ENCODE data around the gene GARRE1. TPM values are rescaled to one million over a fixed set of nuclear protein-coding genes. Genes with fewer than 3 reads are reported as not detected.
"Not testable (repeated sequence)": the region's sequence is repeated elsewhere in the genome, so short reads cannot be mapped to it uniquely, and the experiment has no call there.

The GARRE1 gene
- polyA plus RNA-seq, 2 donors: 4.6 to 6.8 TPM

DNA sequence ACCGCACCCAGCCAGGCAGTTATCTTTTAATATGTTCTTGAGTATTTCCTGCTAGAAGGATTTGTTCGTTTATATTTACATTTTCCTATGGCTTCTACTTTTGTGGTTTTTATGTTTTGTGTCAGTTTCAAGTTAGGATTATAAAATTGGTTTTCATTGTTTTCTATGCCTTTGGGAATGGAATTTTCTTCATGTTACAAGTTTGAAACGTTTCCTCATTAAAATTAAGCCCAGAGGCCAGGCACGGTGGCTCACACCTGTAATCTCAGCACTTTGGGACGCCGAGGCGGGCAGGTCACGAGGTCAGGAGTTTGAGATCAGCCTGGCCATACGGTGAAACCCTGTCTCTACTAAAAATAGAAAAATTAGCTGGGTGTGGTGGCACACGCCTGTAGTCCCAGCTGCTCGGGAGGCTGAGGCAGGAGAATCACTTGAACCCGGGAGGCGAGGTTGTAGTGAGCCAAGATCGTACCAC is 37.6 kb upstream of the GARRE1 start:
- not testable (repeated sequence) for H3K4me1 ChIP-seq (ENCODE audit: control insufficient read depth in 2 of 2, insufficient read depth in 2 of 2, low read length in 1 of 2); H3K4me3 ChIP-seq (ENCODE audit: low read depth in 1 of 2, low read length in 2 of 2); H3K27me3 ChIP-seq (ENCODE audit: control insufficient read depth in 1 of 2, insufficient read depth in 2 of 2, low read length in 2 of 2); H3K27ac ChIP-seq (ENCODE audit: low read depth in 2 of 2, low read length in 1 of 2); H3K9me3 ChIP-seq (ENCODE audit: control insufficient read depth in 2 of 2, insufficient read depth in 1 of 2, low read depth in 1 of 2, low read length in 1 of 2); H3K36me3 ChIP-seq (ENCODE audit: control insufficient read depth in 2 of 2, insufficient read depth in 2 of 2, low read length in 1 of 2)
- WGBS, 2 donors: 83 to 88% methylated on average over 14 of the region's 14 CpGs

DNA sequence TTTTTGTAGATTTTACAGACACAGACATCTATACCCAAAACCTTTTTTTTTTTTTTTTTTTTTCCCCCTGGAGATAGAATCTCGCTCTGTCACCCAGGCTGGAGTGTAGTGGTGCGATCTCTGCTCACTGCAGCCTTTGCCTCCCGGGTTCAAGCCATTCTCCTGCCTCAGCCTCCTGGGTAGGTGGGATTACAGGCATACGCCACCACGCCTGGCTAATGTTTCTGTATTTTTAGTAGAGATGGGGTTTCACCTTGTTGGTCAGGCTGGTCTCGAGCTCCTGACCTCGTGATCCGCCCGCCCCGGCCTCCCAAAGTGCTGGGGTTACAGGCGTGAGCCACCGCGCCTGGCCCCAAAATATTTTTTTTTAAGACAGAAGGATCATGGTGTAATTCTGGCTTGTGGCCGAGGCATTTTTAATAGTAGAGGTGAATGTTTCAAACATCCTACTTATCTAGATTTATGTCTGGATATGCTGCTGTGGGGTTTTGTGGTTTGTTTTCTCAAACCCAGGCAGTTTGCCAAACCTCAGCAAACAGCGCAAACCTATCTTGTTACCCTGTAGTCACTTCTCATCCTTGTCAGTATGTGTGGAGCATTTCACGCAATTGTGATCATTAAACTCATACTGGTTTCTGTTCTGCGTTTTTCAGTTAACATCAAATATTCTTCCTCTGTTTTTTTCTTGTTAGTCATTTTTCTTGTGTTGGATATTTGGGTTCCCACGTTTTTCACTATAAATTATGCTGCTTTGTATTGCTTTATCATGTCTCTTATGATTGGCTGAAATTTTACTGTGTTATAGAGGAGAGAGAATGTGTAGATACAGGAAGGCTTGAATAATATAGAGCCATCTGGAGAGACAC is 36.2 kb upstream of the GARRE1 start:
- Histone ChIP-seq H3K27me3 (ENCODE audit: control insufficient read depth in 1 of 2, insufficient read depth in 2 of 2, low read length in 2 of 2) (no peaks in the 10 kb centered on the region), H3K4me3 (ENCODE audit: low read depth in 1 of 2, low read length in 2 of 2) (no peak overlapping the region), H3K27ac (ENCODE audit: low read depth in 2 of 2, low read length in 1 of 2) (no peak overlapping the region), H3K9me3 (ENCODE audit: control insufficient read depth in 2 of 2, insufficient read depth in 1 of 2, low read depth in 1 of 2, low read length in 1 of 2) (no peaks in the 10 kb centered on the region), H3K36me3 (ENCODE audit: control insufficient read depth in 2 of 2, insufficient read depth in 2 of 2, low read length in 1 of 2) (peaks cover 6 to 9% of the 10 kb centered on the region in 2 donors), H3K4me1 (ENCODE audit: control insufficient read depth in 2 of 2, insufficient read depth in 2 of 2, low read length in 1 of 2) (no peaks in the 10 kb centered on the region)
- WGBS, 2 donors: 71 to 72% methylated on average over 18 of the region's 18 CpGs

DNA sequence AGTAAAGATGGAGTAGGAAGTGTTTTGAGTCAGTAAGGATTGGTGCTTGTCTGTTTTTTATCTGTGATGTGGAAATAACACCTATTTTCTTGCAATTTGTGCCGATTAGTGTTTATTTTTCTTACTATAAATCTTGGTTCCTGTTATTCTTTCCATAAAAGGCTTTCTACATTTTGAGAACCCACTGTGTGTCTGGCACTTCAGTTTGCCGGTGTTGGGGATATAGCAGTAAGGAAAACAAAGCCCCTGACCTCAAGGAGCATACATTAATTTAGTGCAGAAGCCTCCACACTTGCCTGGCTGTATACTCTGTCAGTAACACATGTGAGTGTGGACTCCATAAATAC is 35.6 kb upstream of the GARRE1 start:
- WGBS, 2 donors: 67 to 76% methylated on average over 2 of the region's 2 CpGs
- peaks cover 10 to 12% of the 10 kb centered on the region in 2 donors for H3K36me3 ChIP-seq (ENCODE audit: control insufficient read depth in 2 of 2, insufficient read depth in 2 of 2, low read length in 1 of 2)
- H3K27ac ChIP-seq (ENCODE audit: low read depth in 2 of 2, low read length in 1 of 2): no peak overlapping the region
- H3K9me3 ChIP-seq (ENCODE audit: control insufficient read depth in 2 of 2, insufficient read depth in 1 of 2, low read depth in 1 of 2, low read length in 1 of 2): no peaks in the 10 kb centered on the region
- H3K4me1 ChIP-seq (ENCODE audit: control insufficient read depth in 2 of 2, insufficient read depth in 2 of 2, low read length in 1 of 2): no peaks in the 10 kb centered on the region
- no peak overlapping the region for H3K4me3 ChIP-seq (ENCODE audit: low read depth in 1 of 2, low read length in 2 of 2)
- H3K27me3 ChIP-seq (ENCODE audit: control insufficient read depth in 1 of 2, insufficient read depth in 2 of 2, low read length in 2 of 2): no peaks in the 10 kb centered on the region

DNA sequence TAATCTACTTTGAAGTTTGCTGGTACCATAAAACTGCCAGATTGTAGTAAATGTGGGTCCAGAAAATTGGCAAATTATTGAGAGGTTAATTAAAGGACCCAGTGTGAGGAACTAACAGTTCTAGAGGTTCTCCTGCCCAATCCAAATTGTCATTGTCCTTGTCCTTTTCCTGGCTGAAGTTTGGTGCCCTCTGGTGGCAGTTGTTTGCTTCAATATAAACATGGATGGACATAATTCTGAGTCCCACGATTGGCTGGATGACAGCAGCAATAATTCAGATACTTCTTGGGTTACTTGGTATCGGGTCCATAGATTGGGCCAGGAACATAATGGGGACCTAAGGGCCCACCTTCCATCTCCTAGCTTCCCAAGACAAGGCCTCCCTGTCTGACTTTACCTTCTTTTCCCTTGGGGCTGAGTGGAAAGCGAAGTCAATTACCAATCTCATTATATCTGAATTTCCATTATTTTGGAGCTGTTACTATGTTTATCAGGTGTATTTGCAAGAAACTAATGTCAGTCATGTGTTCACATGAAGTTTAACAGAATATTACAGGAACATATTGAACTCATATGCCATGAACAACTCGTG is 33.8 kb upstream of the GARRE1 start:
- Histone ChIP-seq H3K9me3 (ENCODE audit: control insufficient read depth in 2 of 2, insufficient read depth in 1 of 2, low read depth in 1 of 2, low read length in 1 of 2) (no peaks in the 10 kb centered on the region), H3K27ac (ENCODE audit: low read depth in 2 of 2, low read length in 1 of 2) (no peak overlapping the region), H3K4me3 (ENCODE audit: low read depth in 1 of 2, low read length in 2 of 2) (no peak overlapping the region), H3K27me3 (ENCODE audit: control insufficient read depth in 1 of 2, insufficient read depth in 2 of 2, low read length in 2 of 2) (no peaks in the 10 kb centered on the region), H3K4me1 (ENCODE audit: control insufficient read depth in 2 of 2, insufficient read depth in 2 of 2, low read length in 1 of 2) (no peaks in the 10 kb centered on the region), H3K36me3 (ENCODE audit: control insufficient read depth in 2 of 2, insufficient read depth in 2 of 2, low read length in 1 of 2) (peaks cover 9 to 17% of the 10 kb centered on the region in 2 donors)
- 71 to 72% methylated on average over 4 of the region's 4 CpGs for WGBS, 2 donors

DNA sequence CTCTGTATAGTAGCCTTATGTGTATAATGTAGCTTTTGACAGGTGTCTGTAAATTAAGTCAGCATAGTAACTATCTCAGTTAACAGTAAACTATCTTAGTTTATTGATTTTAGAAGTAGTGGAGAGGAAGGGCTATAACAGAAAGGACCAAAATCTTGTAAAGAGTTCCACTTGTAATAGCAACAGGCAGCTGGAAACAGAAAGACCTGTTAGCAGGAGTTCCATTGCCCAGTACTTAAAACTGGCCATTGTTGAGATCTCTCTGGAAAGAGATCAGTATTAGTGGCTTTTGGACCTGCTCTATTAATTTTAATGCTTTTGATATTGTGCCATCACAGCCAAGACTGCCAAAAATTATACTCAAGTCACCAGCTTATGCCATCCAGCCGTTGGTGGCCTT is 32.0 kb upstream of the GARRE1 start:
- Histone ChIP-seq H3K36me3 (ENCODE audit: control insufficient read depth in 2 of 2, insufficient read depth in 2 of 2, low read length in 1 of 2) (peaks cover 9 to 17% of the 10 kb centered on the region in 2 donors), H3K27me3 (ENCODE audit: control insufficient read depth in 1 of 2, insufficient read depth in 2 of 2, low read length in 2 of 2) (no peaks in the 10 kb centered on the region), H3K4me3 (ENCODE audit: low read depth in 1 of 2, low read length in 2 of 2) (no peak overlapping the region), H3K9me3 (ENCODE audit: control insufficient read depth in 2 of 2, insufficient read depth in 1 of 2, low read depth in 1 of 2, low read length in 1 of 2) (no peaks in the 10 kb centered on the region), H3K27ac (ENCODE audit: low read depth in 2 of 2, low read length in 1 of 2) (no peak overlapping the region), H3K4me1 (ENCODE audit: control insufficient read depth in 2 of 2, insufficient read depth in 2 of 2, low read length in 1 of 2) (no peaks in the 10 kb centered on the region)
- 47 to 61% methylated on average over 1 of the region's 1 CpG for WGBS, 2 donors

DNA sequence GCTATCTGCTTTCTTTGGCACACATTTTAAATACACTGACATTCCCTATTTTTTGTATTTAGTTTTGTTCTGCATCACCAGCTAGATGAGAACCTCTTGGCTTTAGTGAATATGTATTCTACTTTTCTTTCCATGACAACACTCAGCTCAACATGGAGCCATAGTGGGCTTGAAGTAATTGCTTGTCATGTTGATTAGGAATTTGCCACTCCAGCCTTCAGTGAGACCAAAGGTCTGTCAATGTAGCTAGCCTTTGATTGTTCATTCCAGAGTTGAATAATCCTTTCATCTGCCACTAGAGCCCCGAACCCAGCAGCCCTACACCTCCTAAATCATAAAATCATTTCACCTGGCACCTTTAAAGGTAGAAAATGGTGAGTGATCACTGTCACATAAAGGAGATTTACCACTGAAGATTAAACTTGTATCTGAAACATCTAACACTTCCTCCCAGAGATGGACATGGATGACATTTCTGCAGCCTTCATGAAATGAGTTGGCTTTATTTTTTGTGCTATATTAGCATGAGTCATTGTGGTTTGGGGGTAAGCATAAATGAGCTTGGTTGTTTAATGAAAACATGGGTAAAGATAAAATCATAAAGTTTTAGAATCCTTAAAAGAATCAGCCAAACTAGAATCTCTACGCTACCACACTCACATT is 29.2 kb upstream of the GARRE1 start:
- no peak overlapping the region for H3K4me3 ChIP-seq (ENCODE audit: low read depth in 1 of 2, low read length in 2 of 2)
- WGBS, 2 donors: 83 to 84% methylated on average over 2 of the region's 2 CpGs
- no peak overlapping the region for H3K27ac ChIP-seq (ENCODE audit: low read depth in 2 of 2, low read length in 1 of 2)
- H3K9me3 ChIP-seq (ENCODE audit: control insufficient read depth in 2 of 2, insufficient read depth in 1 of 2, low read depth in 1 of 2, low read length in 1 of 2): no peaks in the 10 kb centered on the region
- no peaks in the 10 kb centered on the region for H3K27me3 ChIP-seq (ENCODE audit: control insufficient read depth in 1 of 2, insufficient read depth in 2 of 2, low read length in 2 of 2)
- peaks cover 6 to 24% of the 10 kb centered on the region in 2 donors for H3K36me3 ChIP-seq (ENCODE audit: control insufficient read depth in 2 of 2, insufficient read depth in 2 of 2, low read length in 1 of 2)
- H3K4me1 ChIP-seq (ENCODE audit: control insufficient read depth in 2 of 2, insufficient read depth in 2 of 2, low read length in 1 of 2): no peaks in the 10 kb centered on the region

DNA sequence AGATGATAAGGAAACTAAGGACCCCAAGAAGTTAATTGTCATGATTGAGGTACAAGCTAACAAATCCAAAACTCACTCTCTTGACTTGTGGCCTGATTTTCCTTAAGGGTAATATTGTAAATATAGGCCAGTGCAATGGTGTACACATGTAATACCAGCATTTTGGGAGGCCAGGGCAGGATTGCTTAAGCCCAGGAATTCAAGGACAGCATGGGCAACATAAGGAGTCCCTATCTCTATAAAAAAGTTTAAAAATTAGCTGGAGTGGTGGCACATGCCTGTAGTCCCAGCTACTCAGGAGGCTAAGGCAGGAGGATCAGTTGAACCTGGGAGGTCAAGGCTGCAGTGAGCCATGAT is 28.7 kb upstream of the GARRE1 start:
- no peaks in the 10 kb centered on the region for H3K4me1 ChIP-seq (ENCODE audit: control insufficient read depth in 2 of 2, insufficient read depth in 2 of 2, low read length in 1 of 2)
- no peak overlapping the region for H3K27ac ChIP-seq (ENCODE audit: low read depth in 2 of 2, low read length in 1 of 2)
- peaks cover 8 to 24% of the 10 kb centered on the region in 2 donors for H3K36me3 ChIP-seq (ENCODE audit: control insufficient read depth in 2 of 2, insufficient read depth in 2 of 2, low read length in 1 of 2)
- H3K4me3 ChIP-seq (ENCODE audit: low read depth in 1 of 2, low read length in 2 of 2): no peak overlapping the region
- H3K9me3 ChIP-seq (ENCODE audit: control insufficient read depth in 2 of 2, insufficient read depth in 1 of 2, low read depth in 1 of 2, low read length in 1 of 2): no peaks in the 10 kb centered on the region
- no peaks in the 10 kb centered on the region for H3K27me3 ChIP-seq (ENCODE audit: control insufficient read depth in 1 of 2, insufficient read depth in 2 of 2, low read length in 2 of 2)

DNA sequence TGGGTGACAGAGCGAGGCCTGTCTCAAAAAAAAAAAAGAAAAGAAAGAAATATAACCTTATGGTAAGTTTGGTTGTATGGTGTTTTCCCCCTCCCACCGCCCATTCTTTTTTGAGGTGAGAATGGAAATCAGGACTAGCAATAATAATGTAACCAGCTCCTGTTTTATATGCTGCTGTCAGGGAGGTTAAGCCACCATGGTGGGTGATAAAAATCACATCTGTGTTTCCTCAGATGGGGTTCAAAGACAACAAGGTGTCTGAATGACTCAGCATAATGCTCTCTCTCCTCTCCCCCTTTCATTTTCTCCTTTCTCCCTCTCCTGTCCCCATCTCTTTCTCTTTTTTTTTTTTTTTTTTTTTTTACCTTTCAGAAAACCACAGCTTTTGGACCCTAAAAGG is 28.3 kb upstream of the GARRE1 start:
- H3K4me3 ChIP-seq (ENCODE audit: low read depth in 1 of 2, low read length in 2 of 2): no peak overlapping the region
- H3K9me3 ChIP-seq (ENCODE audit: control insufficient read depth in 2 of 2, insufficient read depth in 1 of 2, low read depth in 1 of 2, low read length in 1 of 2): no peaks in the 10 kb centered on the region
- WGBS, 2 donors: 87 to 91% methylated on average over 2 of the region's 2 CpGs
- H3K36me3 ChIP-seq (ENCODE audit: control insufficient read depth in 2 of 2, insufficient read depth in 2 of 2, low read length in 1 of 2): peaks cover 8 to 24% of the 10 kb centered on the region in 2 donors
- no peaks in the 10 kb centered on the region for H3K27me3 ChIP-seq (ENCODE audit: control insufficient read depth in 1 of 2, insufficient read depth in 2 of 2, low read length in 2 of 2)
- H3K4me1 ChIP-seq (ENCODE audit: control insufficient read depth in 2 of 2, insufficient read depth in 2 of 2, low read length in 1 of 2): no peaks in the 10 kb centered on the region
- H3K27ac ChIP-seq (ENCODE audit: low read depth in 2 of 2, low read length in 1 of 2): no peak overlapping the region

DNA sequence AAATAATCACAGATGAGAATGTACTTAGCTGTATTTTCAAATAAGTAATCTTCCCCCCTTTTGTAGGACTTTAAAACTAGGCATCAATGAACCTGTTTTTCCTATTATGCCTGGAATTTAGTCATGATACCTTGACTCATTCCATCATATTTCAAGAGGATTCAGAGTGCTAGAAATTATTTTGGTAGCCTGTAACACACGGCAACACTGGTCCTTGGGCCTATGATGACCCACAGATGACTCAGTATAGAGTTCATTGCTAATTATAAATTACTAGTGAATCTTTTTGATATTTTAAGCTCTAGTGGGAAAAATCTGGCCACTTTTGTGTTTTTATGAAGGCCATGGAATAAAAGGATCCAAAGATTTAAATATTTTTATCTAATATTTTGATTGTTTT is 26.0 kb upstream of the GARRE1 start:
- H3K4me1 ChIP-seq (ENCODE audit: control insufficient read depth in 2 of 2, insufficient read depth in 2 of 2, low read length in 1 of 2): peaks cover 0 to 5% of the 10 kb centered on the region in 2 donors
- peaks cover 4 to 17% of the 10 kb centered on the region in 2 donors for H3K36me3 ChIP-seq (ENCODE audit: control insufficient read depth in 2 of 2, insufficient read depth in 2 of 2, low read length in 1 of 2)
- no peak overlapping the region for H3K4me3 ChIP-seq (ENCODE audit: low read depth in 1 of 2, low read length in 2 of 2)
- H3K9me3 ChIP-seq (ENCODE audit: control insufficient read depth in 2 of 2, insufficient read depth in 1 of 2, low read depth in 1 of 2, low read length in 1 of 2): no peaks in the 10 kb centered on the region
- H3K27ac ChIP-seq (ENCODE audit: low read depth in 2 of 2, low read length in 1 of 2): no peak overlapping the region
- no peaks in the 10 kb centered on the region for H3K27me3 ChIP-seq (ENCODE audit: control insufficient read depth in 1 of 2, insufficient read depth in 2 of 2, low read length in 2 of 2)
- 64 to 71% methylated on average over 1 of the region's 1 CpG for WGBS, 2 donors

Measured in esophagus (tissue), 2 donors.